Stimulated activated CD8-positive, alpha-beta memory T cell treated with anti-CD3 and anti-CD28 coated beads, Interleukin-15, amount 100 ng/mL, for 1 hour (primary cell): ENCODE results near the gene STEAP1B.
"Not testable (repeated sequence)": the region's sequence is repeated elsewhere in the genome, so short reads cannot be mapped to it uniquely, and the experiment has no call there.

Experiments
- DNase-seq: peaks from one replicate; pipeline ENCODE4 v3.0.0-alpha.2; 2020; ENCODE audit warnings: low read depth

STEAP1B gene

GRCh38 chr7:22499888-22500689, at the start of gene STEAP1B:
TSS of gene STEAP1B (minus strand) at chr7:22500188. CDS start at chr7:22494855, 5,333 bp downstream.
- DNase-seq, result peak; percentile 61

GRCh38 chr7:22549051-22549450, 49.1 kb upstream of the STEAP1B start:
- DNase-seq, result no peak

- DNase-seq, result no peak
Measured at GRCh38 chr7:22548313-22548712, 48.3 kb upstream of the STEAP1B start.

- no peak for DNase-seq
Measured at GRCh38 chr7:22546769-22547168, 46.8 kb upstream of the STEAP1B start.

- no peak for DNase-seq
Measured at GRCh38 chr7:22545529-22545928, 45.5 kb upstream of the STEAP1B start.

GRCh38 chr7:22544245-22544644, 44.3 kb upstream of the STEAP1B start:
- DNase-seq, result no peak

- no peak for DNase-seq
Measured at GRCh38 chr7:22543169-22543568, 43.2 kb upstream of the STEAP1B start.

GRCh38 chr7:22542669-22543068, 42.7 kb upstream of the STEAP1B start:
- DNase-seq, result no peak

- no peak for DNase-seq
Measured at GRCh38 chr7:22542254-22542653, 42.3 kb upstream of the STEAP1B start.

- no peak for DNase-seq
Measured at GRCh38 chr7:22541789-22542188, 41.8 kb upstream of the STEAP1B start.

- DNase-seq, result not testable (repeated sequence)
Measured at GRCh38 chr7:22528537-22528936, 28.5 kb upstream of the STEAP1B start.

- not testable (repeated sequence) for DNase-seq
Measured at GRCh38 chr7:22524353-22524947, 24.5 kb upstream of the STEAP1B start.

- not testable (repeated sequence) for DNase-seq
Measured at GRCh38 chr7:22523478-22524352, 23.7 kb upstream of the STEAP1B start.

- DNase-seq, result not testable (repeated sequence)
Measured at GRCh38 chr7:22519560-22519959, 19.6 kb upstream of the STEAP1B start.

GRCh38 chr7:22516950-22517349, 17.0 kb upstream of the STEAP1B start:
- DNase-seq, result not testable (repeated sequence)

- DNase-seq, result not testable (repeated sequence)
Measured at GRCh38 chr7:22514963-22515362, 15.0 kb upstream of the STEAP1B start.

GRCh38 chr7:22507320-22507719, 7.3 kb upstream of the STEAP1B start:
- not testable (repeated sequence) for DNase-seq

GRCh38 chr7:22506316-22507020, 6.5 kb upstream of the STEAP1B start:
- DNase-seq, result not testable (repeated sequence)

GRCh38 chr7:22504519-22504918, 4.5 kb upstream of the STEAP1B start:
- DNase-seq, result not testable (repeated sequence)

- DNase-seq, result not testable (repeated sequence)
Measured at GRCh38 chr7:22502104-22502503, 2.1 kb upstream of the STEAP1B start.

- DNase-seq, result not testable (repeated sequence)
Measured at GRCh38 chr7:22501336-22501735, 1.3 kb upstream of the STEAP1B start.

- DNase-seq, result no peak
Measured at GRCh38 chr7:22499044-22499443, 944 bp downstream of the STEAP1B start.
